EH (cell line): ENCODE measurements around the gene NUP153.
"Not testable (repeated sequence)": the region's sequence is repeated elsewhere in the genome, so short reads cannot be mapped to it uniquely, and the experiment has no call there.

Experiments
- DNase-seq: peaks from one replicate; pipeline ENCODE4 v3.0.0-alpha.2; 2015; ENCODE audit warnings: low read depth

Gene NUP153

GRCh38 chr6:17714177-17714576 is 7.5 kb upstream of the NUP153 start:
- peak; percentile 51 for DNase-seq

GRCh38 chr6:17712576-17712975 is 5.9 kb upstream of the NUP153 start:
- peak; percentile 42 for DNase-seq

- peak; percentile 68 for DNase-seq
Observed at GRCh38 chr6:17710331-17710730, 3.6 kb upstream of the NUP153 start.

- DNase-seq = no peak
Observed at GRCh38 chr6:17709476-17709875, 2.8 kb upstream of the NUP153 start.

- not testable (repeated sequence) for DNase-seq
Observed at GRCh38 chr6:17708035-17708434, 1.3 kb upstream of the NUP153 start.

GRCh38 chr6:17707371-17707651 is 586 bp upstream of the NUP153 start:
- DNase-seq = no peak

- DNase-seq = peak; percentile 71
Observed at GRCh38 chr6:17705778-17706579, 746 bp downstream of the NUP153 start.

GRCh38 chr6:17705428-17705777 is 1.3 kb downstream of the NUP153 start:
- DNase-seq = peak; percentile 86

- peak; percentile 84 for DNase-seq
Observed at GRCh38 chr6:17703256-17703694, 3.5 kb downstream of the NUP153 start.

GRCh38 chr6:17700421-17701416 is 6.0 kb downstream of the NUP153 start:
- DNase-seq = no peak

GRCh38 chr6:17691925-17692538 is 14.7 kb downstream of the NUP153 start:
- no peak for DNase-seq

- DNase-seq = no peak
Observed at GRCh38 chr6:17688481-17688880, 18.2 kb downstream of the NUP153 start.

GRCh38 chr6:17687136-17687535 is 19.6 kb downstream of the NUP153 start:
- DNase-seq = no peak

- DNase-seq = no peak
Observed at GRCh38 chr6:17684134-17684533, 22.6 kb downstream of the NUP153 start.

GRCh38 chr6:17683428-17683827 is 23.3 kb downstream of the NUP153 start:
- no peak for DNase-seq

GRCh38 chr6:17679726-17680125 is 27.0 kb downstream of the NUP153 start:
- no peak for DNase-seq

- DNase-seq = no peak
Observed at GRCh38 chr6:17677602-17678001, 29.1 kb downstream of the NUP153 start.

GRCh38 chr6:17673543-17674254 is 33.0 kb downstream of the NUP153 start:
- no peak for DNase-seq

- no peak for DNase-seq
Observed at GRCh38 chr6:17672064-17672718, 34.5 kb downstream of the NUP153 start.

- DNase-seq = no peak
Observed at GRCh38 chr6:17666646-17667045, 40.1 kb downstream of the NUP153 start.

GRCh38 chr6:17665132-17665531 is 41.6 kb downstream of the NUP153 start:
- no peak for DNase-seq

- DNase-seq = no peak
Observed at GRCh38 chr6:17663226-17663625, 43.5 kb downstream of the NUP153 start.
